ENCODE data around the gene R3HDM2.

GRCh38 chr12:57240066-57240921, 190.5 kb downstream of the R3HDM2 start:
- TF ChIP-seq POLR2A (IDR thresholded peaks at IDR 0.05; ENCODE audit: low read depth) (no peak), CTCF (IDR thresholded peaks at IDR 0.05) (no peak)

Data from esophagus muscularis mucosa (tissue), 3 donors.